Muscle layer of duodenum (tissue), 2 donors: ENCODE measurements around the gene SPECC1.

Source experiments
- H3K27ac ChIP-seq: one replicate; pipeline ENCODE4 v1.7.0; 2013; ENCODE audit warnings: mild to moderate bottlenecking, low read length
- H3K27me3 ChIP-seq: one replicate; pipeline ENCODE4 v1.7.0; 2013; ENCODE audit warnings: low read depth, mild to moderate bottlenecking, control low read depth, low read length
- H3K36me3 ChIP-seq, 2 donors: one replicate each; pipeline ENCODE4 v1.7.0; 2013; ENCODE audit warnings: low read length in 2 of 2, control low read depth in 1 of 2, mild to moderate bottlenecking in 1 of 2; ENCODE audit not compliant: insufficient read depth in 2 of 2, control insufficient read depth in 1 of 2
- H3K4me1 ChIP-seq, 2 donors: one replicate each; pipeline ENCODE4 v1.7.0; 2013; ENCODE audit warnings: low read length in 2 of 2, mild to moderate bottlenecking in 2 of 2, control low read depth in 1 of 2, moderate library complexity in 1 of 2; ENCODE audit not compliant: insufficient read depth in 2 of 2, control insufficient read depth in 1 of 2
- H3K4me3 ChIP-seq, 2 donors: one replicate each; pipeline ENCODE4 v1.7.0; 2013; ENCODE audit warnings: low read length in 2 of 2, low read depth in 1 of 2, mild to moderate bottlenecking in 1 of 2
- H3K9me3 ChIP-seq, 2 donors: one replicate each; pipeline ENCODE4 v1.7.0; 2013; ENCODE audit warnings: low read length in 2 of 2, control low read depth in 1 of 2, mild to moderate bottlenecking in 1 of 2; ENCODE audit not compliant: control insufficient read depth in 1 of 2
- donor health status: healthy.

The SPECC1 gene

GRCh38 chr17:19986941-19987861 lies 22.0 kb upstream of the SPECC1 start:
- H3K4me3 ChIP-seq: no peak overlapping the region
- H3K27me3 ChIP-seq: no peaks in the 10 kb centered on the region

GRCh38 chr17:19987897-19988296 lies 21.3 kb upstream of the SPECC1 start:
- Histone ChIP-seq H3K36me3 (no peaks in the 10 kb centered on the region), H3K27ac (no peak overlapping the region), H3K27me3 (no peaks in the 10 kb centered on the region), H3K4me1 (peaks cover 0 to 4% of the 10 kb centered on the region in 2 donors), H3K9me3 (no peaks in the 10 kb centered on the region), H3K4me3 (no peak overlapping the region)

More at GRCh38 chr17:19986941-19987861, 22.0 kb upstream of the SPECC1 start:
- Histone ChIP-seq H3K36me3 (no peaks in the 10 kb centered on the region), H3K9me3 (no peaks in the 10 kb centered on the region), H3K27ac (no peak overlapping the region), H3K4me1 (peaks cover 0 to 3% of the 10 kb centered on the region in 2 donors)

GRCh38 chr17:19991252-19991885 lies 17.8 kb upstream of the SPECC1 start:
- Histone ChIP-seq H3K27me3 (no peaks in the 10 kb centered on the region), H3K27ac (no peak overlapping the region), H3K4me3 (no peak overlapping the region), H3K9me3 (no peaks in the 10 kb centered on the region), H3K4me1 (peaks cover 0 to 7% of the 10 kb centered on the region in 2 donors), H3K36me3 (no peaks in the 10 kb centered on the region)

- Histone ChIP-seq H3K36me3 (no peaks in the 10 kb centered on the region), H3K27ac (no peak overlapping the region), H3K9me3 (no peaks in the 10 kb centered on the region), H3K4me1 (peaks cover 0 to 4% of the 10 kb centered on the region in 2 donors), H3K27me3 (no peaks in the 10 kb centered on the region), H3K4me3 (no peak overlapping the region)
Observed at GRCh38 chr17:19992803-19993713, 16.1 kb upstream of the SPECC1 start.

- no peak overlapping the region for H3K4me3 ChIP-seq
- no peak overlapping the region for H3K27ac ChIP-seq
- no peaks in the 10 kb centered on the region for H3K9me3 ChIP-seq
- no peaks in the 10 kb centered on the region for H3K27me3 ChIP-seq
- peaks cover 0 to 4% of the 10 kb centered on the region in 2 donors for H3K4me1 ChIP-seq
- H3K36me3 ChIP-seq: no peaks in the 10 kb centered on the region
Observed at GRCh38 chr17:19996086-19996485, 13.1 kb upstream of the SPECC1 start.

GRCh38 chr17:19996502-19996901 lies 12.7 kb upstream of the SPECC1 start:
- Histone ChIP-seq H3K4me1 (peaks cover 0 to 4% of the 10 kb centered on the region in 2 donors), H3K4me3 (no peak overlapping the region)

GRCh38 chr17:20008242-20009051 lies 712 bp upstream of the SPECC1 start:
- Histone ChIP-seq H3K36me3 (no peaks in the 10 kb centered on the region), H3K27ac (no peak overlapping the region), H3K27me3 (peaks cover 9% of the 10 kb centered on the region), H3K4me1 (peaks cover 4 to 14% of the 10 kb centered on the region in 2 donors), H3K9me3 (no peaks in the 10 kb centered on the region), H3K4me3 (peak overlapping the region; percentile 84 to 86)

More at GRCh38 chr17:19996502-19996901, 12.7 kb upstream of the SPECC1 start:
- H3K9me3 ChIP-seq: no peaks in the 10 kb centered on the region
- no peaks in the 10 kb centered on the region for H3K36me3 ChIP-seq
- H3K27me3 ChIP-seq: no peaks in the 10 kb centered on the region
- H3K27ac ChIP-seq: no peak overlapping the region

GRCh38 chr17:20009052-20009301 lies 182 bp upstream of the SPECC1 start:
- Histone ChIP-seq H3K4me3 (peak overlapping the region; percentile 84 to 86), H3K4me1 (peaks cover 4 to 14% of the 10 kb centered on the region in 2 donors), H3K27me3 (peaks cover 9% of the 10 kb centered on the region), H3K9me3 (no peaks in the 10 kb centered on the region), H3K27ac (no peak overlapping the region), H3K36me3 (no peaks in the 10 kb centered on the region)

GRCh38 chr17:20010099-20010863 lies 1.1 kb downstream of the SPECC1 start:
- Histone ChIP-seq H3K27me3 (peaks cover 9% of the 10 kb centered on the region), H3K36me3 (no peaks in the 10 kb centered on the region), H3K4me1 (peaks cover 4 to 14% of the 10 kb centered on the region in 2 donors), H3K4me3 (peak overlapping the region; percentile 52 to 84), H3K27ac (peak overlapping the region; percentile 39), H3K9me3 (no peaks in the 10 kb centered on the region)

GRCh38 chr17:20010936-20011335 lies 1.8 kb downstream of the SPECC1 start:
- no peaks in the 10 kb centered on the region for H3K36me3 ChIP-seq
- H3K27ac ChIP-seq: peak overlapping the region; percentile 39
- H3K27me3 ChIP-seq: peaks cover 9% of the 10 kb centered on the region
- H3K4me1 ChIP-seq: peaks cover 4 to 14% of the 10 kb centered on the region in 2 donors
- no peak overlapping the region for H3K4me3 ChIP-seq
- no peaks in the 10 kb centered on the region for H3K9me3 ChIP-seq
